MM.1S (cell line): Measurements from ENCODE around the gene LIPN.

ENCODE experiments used
- DNase-seq: peaks from one replicate; pipeline ENCODE4 v3.0.0-alpha.2; 2015
- H2AFZ ChIP-seq: fragments of 300-600 bp; sonication (generic); 2 replicates; pipeline ENCODE4 v1.6.0; 2016; ENCODE audit warnings: antibody characterized with exemption, low read length
- H3F3A ChIP-seq: fragments of 300-600 bp; sonication (generic); 2 replicates; pipeline ENCODE4 v1.6.1; 2016; ENCODE audit warnings: mild to moderate bottlenecking, antibody characterized with exemption, low read length, moderate library complexity, mixed read lengths; ENCODE audit not compliant: insufficient read depth
- H3K27ac ChIP-seq: fragments of 300-600 bp; sonication (generic); 2 replicates; pipeline ENCODE4 v1.5.1; 2016; ENCODE audit warnings: mild to moderate bottlenecking, low read length
- H3K27me3 ChIP-seq: fragments of 300-600 bp; sonication (generic); replicated peaks from 2 replicates; pipeline ENCODE4 v1.6.0; 2016; ENCODE audit warnings: low read length; ENCODE audit not compliant: insufficient read depth
- H3K36me3 ChIP-seq: fragments of 300-600 bp; sonication (generic); replicated peaks from 2 replicates; pipeline ENCODE4 v1.6.1; 2016; ENCODE audit warnings: mild to moderate bottlenecking, low read length, mixed read lengths; ENCODE audit not compliant: insufficient read depth
- H3K4me1 ChIP-seq: fragments of 300-600 bp; sonication (generic); 2 replicates; pipeline ENCODE4 v1.6.1; 2016; ENCODE audit warnings: low read length, mixed read lengths
- H3K4me2 ChIP-seq: fragments of 300-600 bp; sonication (generic); 2 replicates; pipeline ENCODE4 v1.6.0; 2016; ENCODE audit warnings: low read depth, low read length
- H3K4me3 ChIP-seq: fragments of 300-600 bp; sonication (generic); 2 replicates; pipeline ENCODE4 v1.5.1; 2016; ENCODE audit warnings: low read length, mixed read lengths
- H3K79me2 ChIP-seq: fragments of 300-600 bp; sonication (generic); 2 replicates; pipeline ENCODE4 v1.6.1; 2016; ENCODE audit warnings: mixed run types, low read length, mixed read lengths
- H3K9ac ChIP-seq: fragments of 300-600 bp; sonication (generic); 2 replicates; pipeline ENCODE4 v1.6.1; 2016; ENCODE audit warnings: low read length, mixed read lengths
- H3K9me2 ChIP-seq: fragments of 300-600 bp; sonication (generic); replicated peaks from 2 replicates; pipeline ENCODE4 v1.6.1; 2016; ENCODE audit warnings: mild to moderate bottlenecking, low read length, mixed read lengths; ENCODE audit not compliant: insufficient read depth
- H3K9me3 ChIP-seq: fragments of 300-600 bp; sonication (generic); replicated peaks from 2 replicates; pipeline ENCODE4 v1.6.1; 2016; ENCODE audit warnings: mild to moderate bottlenecking, low read length, mixed read lengths; ENCODE audit not compliant: insufficient read depth
- H4K20me1 ChIP-seq: fragments of 300-600 bp; sonication (generic); 2 replicates; pipeline ENCODE4 v1.6.1; 2016; ENCODE audit warnings: mild to moderate bottlenecking, low read length, moderate library complexity, mixed read lengths; ENCODE audit not compliant: insufficient read depth
- EZH2 ChIP-seq: fragments of 300-600 bp; sonication (generic); optimal IDR thresholded peaks from 2 replicates; pipeline ENCODE3; 2017; ENCODE audit warnings: low read depth, mild to moderate bottlenecking, antibody characterized with exemption, low read length, mixed read lengths
- EZH2phosphoT487 ChIP-seq: fragments of 300-600 bp; sonication (generic); IDR thresholded peaks from 2 replicates; pipeline ENCODE4 v1.6.1; 2018; ENCODE audit warnings: antibody characterized with exemption, low read length
- TF ChIP-seq, protein P1 (sequence below): fragments of 300-600 bp; sonication (generic); IDR thresholded peaks from 2 replicates; pipeline ENCODE4 v1.5.1; 2016; ENCODE audit warnings: antibody characterized with exemption, low read length, mixed read lengths

LIPN gene

DNA sequence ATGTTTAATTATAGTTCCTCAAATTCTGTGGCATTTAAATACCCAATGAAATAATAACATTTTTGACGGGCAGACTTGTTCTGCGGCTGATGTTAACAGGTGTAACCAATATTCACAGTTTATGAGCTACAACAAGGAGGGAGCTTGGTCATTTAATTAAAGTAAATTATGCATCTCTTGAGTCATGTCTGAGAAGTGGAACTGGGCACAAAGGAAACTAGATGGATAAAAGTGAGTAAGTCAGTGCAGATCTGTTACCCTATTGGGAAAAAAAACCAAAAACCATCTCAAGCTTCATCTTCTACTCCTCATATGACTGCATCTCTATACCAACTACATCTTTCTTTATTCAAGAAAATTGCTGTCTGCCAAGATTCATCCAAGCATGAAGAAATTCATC, 67.9 kb downstream of the LIPN start:
- no peaks in the 10 kb centered on the region for H3K36me3 ChIP-seq

DNA sequence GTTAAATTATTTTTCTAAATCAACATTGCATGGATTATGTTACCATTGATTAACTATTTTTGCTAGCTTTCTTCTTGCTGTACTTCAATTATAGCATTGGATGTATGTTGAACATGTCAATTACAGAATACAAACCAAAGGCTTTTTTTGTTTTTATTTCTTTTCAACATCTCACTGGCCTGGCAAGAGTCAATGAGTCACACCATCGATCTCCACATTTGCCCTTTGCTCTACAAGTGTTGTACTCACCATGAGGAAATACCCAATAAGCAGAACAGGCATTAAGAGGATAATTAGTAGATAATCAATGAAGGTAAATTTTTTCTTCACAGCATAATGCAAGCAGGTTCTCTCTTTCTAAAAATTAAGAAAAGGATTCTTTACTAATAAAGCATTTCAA, 68.5 kb downstream of the LIPN start:
- no peak overlapping the region for H3K4me2 ChIP-seq
- H3K4me1 ChIP-seq = no peaks in the 10 kb centered on the region
- no peaks in the 10 kb centered on the region for H3K36me3 ChIP-seq
- H3F3A ChIP-seq = no peaks in the 10 kb centered on the region
- H3K9ac ChIP-seq = no peak overlapping the region
- DNase-seq = no peak
- H3K27me3 ChIP-seq = no peaks in the 10 kb centered on the region
- H4K20me1 ChIP-seq = no peaks in the 10 kb centered on the region
- H3K9me2 ChIP-seq = no peaks in the 10 kb centered on the region
- H3K27ac ChIP-seq = no peak overlapping the region
- no peaks in the 10 kb centered on the region for H3K9me3 ChIP-seq
- TF ChIP-seq EZH2phosphoT487 = no peak
- H3K79me2 ChIP-seq = no peaks in the 10 kb centered on the region
- H3K4me3 ChIP-seq = no peak overlapping the region
- H2AFZ ChIP-seq = no peak overlapping the region

More for the DNA sequence above, 67.9 kb downstream of the LIPN start:
- H3K4me1 ChIP-seq = no peaks in the 10 kb centered on the region
- no peaks in the 10 kb centered on the region for H3K79me2 ChIP-seq
- H3K4me3 ChIP-seq = no peak overlapping the region
- H3K27me3 ChIP-seq = no peaks in the 10 kb centered on the region
- no peak overlapping the region for H2AFZ ChIP-seq
- H4K20me1 ChIP-seq = no peaks in the 10 kb centered on the region
- H3K9ac ChIP-seq = no peak overlapping the region
- no peak overlapping the region for H3K27ac ChIP-seq
- H3F3A ChIP-seq = no peaks in the 10 kb centered on the region
- no peak overlapping the region for H3K4me2 ChIP-seq
- no peak for DNase-seq
- TF ChIP-seq EZH2phosphoT487 = no peak
- TF ChIP-seq, protein P1, sequence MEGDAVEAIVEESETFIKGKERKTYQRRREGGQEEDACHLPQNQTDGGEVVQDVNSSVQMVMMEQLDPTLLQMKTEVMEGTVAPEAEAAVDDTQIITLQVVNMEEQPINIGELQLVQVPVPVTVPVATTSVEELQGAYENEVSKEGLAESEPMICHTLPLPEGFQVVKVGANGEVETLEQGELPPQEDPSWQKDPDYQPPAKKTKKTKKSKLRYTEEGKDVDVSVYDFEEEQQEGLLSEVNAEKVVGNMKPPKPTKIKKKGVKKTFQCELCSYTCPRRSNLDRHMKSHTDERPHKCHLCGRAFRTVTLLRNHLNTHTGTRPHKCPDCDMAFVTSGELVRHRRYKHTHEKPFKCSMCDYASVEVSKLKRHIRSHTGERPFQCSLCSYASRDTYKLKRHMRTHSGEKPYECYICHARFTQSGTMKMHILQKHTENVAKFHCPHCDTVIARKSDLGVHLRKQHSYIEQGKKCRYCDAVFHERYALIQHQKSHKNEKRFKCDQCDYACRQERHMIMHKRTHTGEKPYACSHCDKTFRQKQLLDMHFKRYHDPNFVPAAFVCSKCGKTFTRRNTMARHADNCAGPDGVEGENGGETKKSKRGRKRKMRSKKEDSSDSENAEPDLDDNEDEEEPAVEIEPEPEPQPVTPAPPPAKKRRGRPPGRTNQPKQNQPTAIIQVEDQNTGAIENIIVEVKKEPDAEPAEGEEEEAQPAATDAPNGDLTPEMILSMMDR = no peak
- no peak for TF ChIP-seq EZH2
- H3K9me3 ChIP-seq = no peaks in the 10 kb centered on the region
- H3K9me2 ChIP-seq = no peaks in the 10 kb centered on the region
